Endodermal cell (in vitro differentiated cells): ENCODE data around the gene WDR37. TPM values are rescaled to one million over a fixed set of nuclear protein-coding genes. Genes with fewer than 3 reads are reported as not detected.

Source experiments
- DNase-seq: peaks from one replicate; pipeline ENCODE4 v3.0.0-alpha.2; 2017
- H3K27ac ChIP-seq: 2 replicates; pipeline ENCODE4 v1.5.1; 2013; ENCODE audit warnings: mild to moderate bottlenecking, low read depth, low read length, moderate library complexity
- H3K27me3 ChIP-seq: 2 replicates; pipeline ENCODE4 v1.6.1; 2013; ENCODE audit warnings: mild to moderate bottlenecking, low read length, moderate library complexity; ENCODE audit not compliant: insufficient read depth, control insufficient read depth, poor library complexity, severe bottlenecking
- H3K36me3 ChIP-seq: 2 replicates; pipeline ENCODE4 v1.7.0; 2013; ENCODE audit warnings: mild to moderate bottlenecking, low read length, moderate library complexity; ENCODE audit not compliant: control insufficient read depth, insufficient read depth
- H3K4me1 ChIP-seq: one replicate; pipeline ENCODE4 v1.7.0; 2013; ENCODE audit warnings: low read length; ENCODE audit not compliant: control insufficient read depth, insufficient read depth
- H3K4me3 ChIP-seq: 2 replicates; pipeline ENCODE4 v1.5.1; 2013; ENCODE audit warnings: mild to moderate bottlenecking, low read length, moderate library complexity
- H3K9ac ChIP-seq: 2 replicates; pipeline ENCODE4 v1.6.1; 2013; ENCODE audit warnings: mild to moderate bottlenecking, low read length, moderate library complexity; ENCODE audit not compliant: poor library complexity, severe bottlenecking; ENCODE audit errors: extremely low read depth
- H3K9me3 ChIP-seq: 2 replicates; pipeline ENCODE4 v1.6.1; 2013; ENCODE audit warnings: mild to moderate bottlenecking, low read length, moderate library complexity; ENCODE audit not compliant: control insufficient read depth
- H3K27ac Mint-ChIP-seq: 2 replicates; pipeline ENCODE4 v1.8.0; 2020; ENCODE audit warnings: mixed read lengths
- H3K27me3 Mint-ChIP-seq: 2 replicates; pipeline ENCODE4 v1.8.0; 2021; ENCODE audit warnings: mild to moderate bottlenecking, mixed read lengths; ENCODE audit not compliant: insufficient read depth
- H3K36me3 Mint-ChIP-seq: 2 replicates; pipeline ENCODE4 v1.8.0; 2020; ENCODE audit warnings: low read depth, mixed read lengths
- H3K4me1 Mint-ChIP-seq: 2 replicates; pipeline ENCODE4 v1.8.0; 2020; ENCODE audit warnings: mixed read lengths
- H3K4me3 Mint-ChIP-seq: 2 replicates; pipeline ENCODE4 v1.8.0; 2020; ENCODE audit warnings: mild to moderate bottlenecking, moderate library complexity, mixed read lengths
- H3K9me3 Mint-ChIP-seq: 2 replicates; pipeline ENCODE4 v1.8.0; 2020; ENCODE audit warnings: mild to moderate bottlenecking, mixed read lengths
- WGBS, 2 experiments: methylation state at CpG; one replicate each; pipeline versions ENCODE4 v1.1.5 to v1.1.7; 2013; ENCODE audit warnings: missing lambda C conversion rate in 2 of 2, mixed read lengths in 1 of 2; ENCODE audit not compliant: insufficient coverage in 1 of 2, insufficient read length in 1 of 2; 5-methylcytosine and 5-hydroxymethylcytosine counted together
- total RNA-seq, 2 donors: library from RNA; stranded (reverse); fragmentation: NEBNext Ultra II Directional in 1 of 2; extraction: Animal tissue kit (Norgen Biotek cat#: 25700) in 1 of 2; gene quantifications; 2 replicates in 1 of 2; 3 replicates in 1 of 2; pipeline ENCODE4 v1.2.1, GENCODE V29; 2021
- TF ChIP-seq, protein P1 (sequence below): fragments of 200-600 bp; sonication (generic); conservative IDR thresholded peaks from 2 replicates; pipeline ENCODE4 v1.5.0; 2021; ENCODE audit warnings: antibody characterized with exemption, mild to moderate bottlenecking

WDR37 gene
- total RNA-seq, 2 donors from 2014 or later: 10.7 TPM

DNA sequence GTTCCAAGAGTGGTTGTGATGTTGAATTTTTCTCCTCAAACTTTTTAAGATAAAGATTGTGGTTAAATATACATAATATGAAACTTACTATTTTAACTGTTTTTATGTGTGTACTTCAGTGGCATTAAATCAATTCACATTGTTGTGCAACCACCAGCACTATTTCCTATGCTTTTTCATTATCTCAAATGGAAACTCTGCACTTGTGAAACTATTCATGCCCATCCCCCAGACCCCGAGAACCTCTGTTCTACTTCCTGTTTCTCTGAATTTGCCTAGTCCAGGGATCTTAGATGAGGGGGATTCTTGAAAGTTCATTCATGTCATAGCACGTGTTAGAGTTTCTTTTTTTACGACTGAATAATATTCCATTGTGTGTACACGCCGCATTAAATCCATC, 67.0 kb downstream of the WDR37 start:
- H3K27me3 Mint-ChIP-seq: no peaks in the 10 kb centered on the region
- no peaks in the 10 kb centered on the region for H3K27me3 ChIP-seq
- H3K36me3 Mint-ChIP-seq: peaks cover 60% of the 10 kb centered on the region
- H3K36me3 ChIP-seq: peaks cover 56% of the 10 kb centered on the region
- no peak overlapping the region for H3K27ac ChIP-seq
- H3K4me3 ChIP-seq: no peak overlapping the region
- no peak overlapping the region for H3K4me3 Mint-ChIP-seq
- no peak overlapping the region for H3K27ac Mint-ChIP-seq
- DNase-seq: no peak
- TF ChIP-seq, protein P1, sequence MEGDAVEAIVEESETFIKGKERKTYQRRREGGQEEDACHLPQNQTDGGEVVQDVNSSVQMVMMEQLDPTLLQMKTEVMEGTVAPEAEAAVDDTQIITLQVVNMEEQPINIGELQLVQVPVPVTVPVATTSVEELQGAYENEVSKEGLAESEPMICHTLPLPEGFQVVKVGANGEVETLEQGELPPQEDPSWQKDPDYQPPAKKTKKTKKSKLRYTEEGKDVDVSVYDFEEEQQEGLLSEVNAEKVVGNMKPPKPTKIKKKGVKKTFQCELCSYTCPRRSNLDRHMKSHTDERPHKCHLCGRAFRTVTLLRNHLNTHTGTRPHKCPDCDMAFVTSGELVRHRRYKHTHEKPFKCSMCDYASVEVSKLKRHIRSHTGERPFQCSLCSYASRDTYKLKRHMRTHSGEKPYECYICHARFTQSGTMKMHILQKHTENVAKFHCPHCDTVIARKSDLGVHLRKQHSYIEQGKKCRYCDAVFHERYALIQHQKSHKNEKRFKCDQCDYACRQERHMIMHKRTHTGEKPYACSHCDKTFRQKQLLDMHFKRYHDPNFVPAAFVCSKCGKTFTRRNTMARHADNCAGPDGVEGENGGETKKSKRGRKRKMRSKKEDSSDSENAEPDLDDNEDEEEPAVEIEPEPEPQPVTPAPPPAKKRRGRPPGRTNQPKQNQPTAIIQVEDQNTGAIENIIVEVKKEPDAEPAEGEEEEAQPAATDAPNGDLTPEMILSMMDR: no peak
- 83 to 93% methylated on average over 1 to 5 of the region's 5 CpGs for WGBS, 2 experiments
- no peak overlapping the region for H3K9ac ChIP-seq
- H3K9me3 Mint-ChIP-seq: no peaks in the 10 kb centered on the region
- H3K9me3 ChIP-seq: no peaks in the 10 kb centered on the region
- H3K4me1 ChIP-seq: no peaks in the 10 kb centered on the region
- peaks cover 4% of the 10 kb centered on the region for H3K4me1 Mint-ChIP-seq

DNA sequence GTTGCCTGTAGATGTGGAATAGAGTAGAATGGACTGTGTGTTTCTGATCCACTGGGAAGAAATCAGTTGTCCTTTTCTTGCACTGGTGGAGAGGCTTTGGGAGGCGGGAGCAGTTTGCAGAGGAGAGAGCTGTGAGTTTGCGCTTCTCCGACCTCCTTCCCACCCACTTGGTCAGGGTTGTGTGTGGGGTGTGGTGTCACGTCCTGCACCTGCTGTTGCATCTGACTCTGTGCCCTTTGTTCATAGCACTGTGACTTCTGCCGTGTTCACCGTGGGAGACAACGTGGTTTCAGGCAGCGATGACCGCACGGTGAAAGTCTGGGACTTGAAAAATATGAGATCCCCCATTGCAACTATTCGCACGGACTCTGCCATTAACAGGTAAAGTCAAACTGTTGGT, 67.8 kb downstream of the WDR37 start:
- no peaks in the 10 kb centered on the region for H3K27me3 Mint-ChIP-seq
- no peaks in the 10 kb centered on the region for H3K4me1 ChIP-seq
- no peaks in the 10 kb centered on the region for H3K9me3 Mint-ChIP-seq
- H3K9me3 ChIP-seq: no peaks in the 10 kb centered on the region
- TF ChIP-seq, protein P1: no peak
- peaks cover 65% of the 10 kb centered on the region for H3K36me3 Mint-ChIP-seq
- WGBS, 2 experiments: 92 to 95% methylated on average over 7 to 12 of the region's 12 CpGs
- no peak overlapping the region for H3K9ac ChIP-seq
- DNase-seq: no peak
- H3K27me3 ChIP-seq: no peaks in the 10 kb centered on the region
- no peak overlapping the region for H3K4me3 Mint-ChIP-seq
- peaks cover 4% of the 10 kb centered on the region for H3K4me1 Mint-ChIP-seq
- no peak overlapping the region for H3K4me3 ChIP-seq
- H3K36me3 ChIP-seq: peaks cover 56% of the 10 kb centered on the region
- no peak overlapping the region for H3K27ac Mint-ChIP-seq
- H3K27ac ChIP-seq: no peak overlapping the region

DNA sequence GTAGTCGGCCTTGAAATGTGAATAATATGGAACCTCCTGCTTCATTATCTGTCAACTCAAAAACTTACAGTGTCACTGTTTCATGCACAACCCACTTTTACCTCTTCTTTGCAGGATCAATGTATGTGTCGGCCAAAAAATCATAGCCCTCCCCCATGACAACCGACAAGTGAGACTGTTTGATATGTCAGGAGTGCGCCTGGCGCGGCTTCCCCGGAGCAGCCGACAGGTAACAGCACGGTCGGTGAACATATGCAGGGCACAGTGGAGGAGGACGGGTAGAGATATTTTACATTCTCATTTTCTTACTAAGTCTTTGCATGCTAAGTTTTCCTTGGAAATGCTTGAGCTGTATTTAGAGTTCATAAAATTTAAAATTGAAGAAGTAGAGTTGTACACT, 68.6 kb downstream of the WDR37 start:
- 96 to 100% methylated on average over 3 to 11 of the region's 11 CpGs for WGBS, 2 experiments
- peak overlapping the region; percentile 12 for H3K27ac Mint-ChIP-seq
- TF ChIP-seq, protein P1: no peak
- Histone ChIP-seq H3K4me1 (no peaks in the 10 kb centered on the region), H3K4me3 (no peak overlapping the region), H3K36me3 (peaks cover 61% of the 10 kb centered on the region), H3K9me3 (no peaks in the 10 kb centered on the region), H3K27ac (no peak overlapping the region), H3K9ac (no peak overlapping the region), H3K27me3 (no peaks in the 10 kb centered on the region)
- DNase-seq: no peak
- H3K36me3 Mint-ChIP-seq: peaks cover 69% of the 10 kb centered on the region
- peaks cover 4% of the 10 kb centered on the region for H3K4me1 Mint-ChIP-seq
- no peaks in the 10 kb centered on the region for H3K27me3 Mint-ChIP-seq
- no peak overlapping the region for H3K4me3 Mint-ChIP-seq
- no peaks in the 10 kb centered on the region for H3K9me3 Mint-ChIP-seq
